ENCODE measurements around the gene AHI1. TPM values are rescaled to one million over a fixed set of nuclear protein-coding genes. Genes with fewer than 3 reads are reported as not detected.
"Not testable (repeated sequence)": the region's sequence is repeated elsewhere in the genome, so short reads cannot be mapped to it uniquely, and the experiment has no call there.

AHI1 gene
- total and polyA plus RNA-seq, 4 donors, result 5.2 to 51.7 (median 23.8) TPM

DNA sequence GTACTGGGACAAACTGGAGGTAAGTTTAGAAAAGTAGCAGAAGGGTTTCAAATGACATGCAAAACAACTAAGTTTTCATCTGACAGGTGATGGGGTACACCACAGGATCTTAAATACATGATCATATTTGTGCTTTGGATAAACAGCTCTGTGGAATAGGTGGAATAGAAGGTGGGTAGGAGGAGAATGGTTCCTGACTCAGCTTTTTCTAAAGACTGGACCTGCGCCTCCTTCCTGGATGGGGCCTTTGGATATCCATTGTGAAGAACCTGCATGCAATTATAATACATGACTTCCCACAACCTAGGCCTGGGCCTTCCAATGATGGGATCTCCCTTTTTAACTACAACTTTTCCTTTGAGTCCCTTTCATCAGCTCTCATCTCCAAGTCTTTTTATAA is 145.9 kb downstream of the AHI1 start:
- Histone ChIP-seq H3K4me1 (ENCODE audit: control insufficient read depth in 5 of 5, insufficient read depth in 5 of 5, low read length in 5 of 5) (no peaks in the 10 kb centered on the region), H3K36me3 (ENCODE audit: control insufficient read depth in 4 of 4, insufficient read depth in 4 of 4, low read length in 4 of 4) (peaks cover 0 to 2% (median 0%) of the 10 kb centered on the region in 4 donors), H3K27me3 (ENCODE audit: control insufficient read depth in 3 of 3, insufficient read depth in 3 of 3, low read length in 2 of 3) (no peaks in the 10 kb centered on the region), H3K9me3 (ENCODE audit: control insufficient read depth in 4 of 4, insufficient read depth in 3 of 4, low read length in 3 of 4) (no peaks in the 10 kb centered on the region), H3K27ac (ENCODE audit: low read depth in 1 of 2, low read length in 1 of 2) (no peak overlapping the region), H3K9ac (ENCODE audit: insufficient read depth in 1 of 2, low read length in 2 of 2) (no peak overlapping the region), H3K4me3 (no peak overlapping the region)
- 91 to 98% methylated on average over 1 of the region's 1 CpG for WGBS, 2 donors
- ATAC-seq (ENCODE audit: insufficient read depth, low FRiP score) (no peak), DNase-seq (no peak)
- TF ChIP-seq CTCF (IDR thresholded peaks at IDR 0.05; ENCODE audit: control extremely low read depth, extremely low read depth), result no peak

GRCh38 chr6:135347887-135348286 is 149.7 kb downstream of the AHI1 start:
- 89 to 94% methylated on average over 4 of the region's 4 CpGs for WGBS, 2 donors
- TF ChIP-seq CTCF (IDR thresholded peaks at IDR 0.05; ENCODE audit: control extremely low read depth, extremely low read depth), result no peak
- Histone ChIP-seq H3K4me1 (ENCODE audit: control insufficient read depth in 5 of 5, insufficient read depth in 5 of 5, low read length in 5 of 5) (no peaks in the 10 kb centered on the region), H3K9ac (ENCODE audit: insufficient read depth in 1 of 2, low read length in 2 of 2) (no peak overlapping the region), H3K4me3 (no peak overlapping the region), H3K27me3 (ENCODE audit: control insufficient read depth in 3 of 3, insufficient read depth in 3 of 3, low read length in 2 of 3) (no peaks in the 10 kb centered on the region), H3K27ac (ENCODE audit: low read depth in 1 of 2, low read length in 1 of 2) (no peak overlapping the region), H3K9me3 (ENCODE audit: control insufficient read depth in 4 of 4, insufficient read depth in 3 of 4, low read length in 3 of 4) (no peaks in the 10 kb centered on the region), H3K36me3 (ENCODE audit: control insufficient read depth in 4 of 4, insufficient read depth in 4 of 4, low read length in 4 of 4) (peaks cover 0 to 2% (median 0%) of the 10 kb centered on the region in 4 donors)
- no peak for ATAC-seq (ENCODE audit: insufficient read depth, low FRiP score)
- no peak for DNase-seq

DNA sequence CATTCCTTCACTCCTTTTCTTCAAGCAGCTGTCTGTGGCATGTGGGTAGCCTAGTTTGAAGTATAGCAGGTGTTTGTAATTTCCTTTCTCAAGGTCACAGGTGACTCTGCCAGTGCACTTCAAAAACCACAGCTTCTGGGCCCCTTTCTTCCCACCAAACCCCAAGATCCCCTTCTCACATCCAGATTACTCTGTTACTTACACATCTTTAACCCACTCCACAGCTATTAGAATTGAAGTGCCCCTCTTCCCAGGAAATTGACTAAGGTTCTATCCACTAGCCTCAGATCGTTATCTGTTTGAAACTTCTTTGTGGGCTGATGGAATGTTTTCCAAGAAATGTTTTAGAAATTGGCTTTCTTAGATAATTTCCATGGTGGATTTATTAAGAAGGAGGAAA is 150.8 kb downstream of the AHI1 start:
- Histone ChIP-seq H3K4me1 (ENCODE audit: control insufficient read depth in 5 of 5, insufficient read depth in 5 of 5, low read length in 5 of 5) (no peaks in the 10 kb centered on the region), H3K9ac (ENCODE audit: insufficient read depth in 1 of 2, low read length in 2 of 2) (no peak overlapping the region), H3K4me3 (no peak overlapping the region), H3K36me3 (ENCODE audit: control insufficient read depth in 4 of 4, insufficient read depth in 4 of 4, low read length in 4 of 4) (peaks cover 0 to 2% (median 0%) of the 10 kb centered on the region in 4 donors), H3K27ac (ENCODE audit: low read depth in 1 of 2, low read length in 1 of 2) (no peak overlapping the region), H3K9me3 (ENCODE audit: control insufficient read depth in 4 of 4, insufficient read depth in 3 of 4, low read length in 3 of 4) (no peaks in the 10 kb centered on the region), H3K27me3 (ENCODE audit: control insufficient read depth in 3 of 3, insufficient read depth in 3 of 3, low read length in 2 of 3) (no peaks in the 10 kb centered on the region)
- TF ChIP-seq CTCF (IDR thresholded peaks at IDR 0.05; ENCODE audit: control extremely low read depth, extremely low read depth), result no peak
- DNase-seq (no peak), ATAC-seq (ENCODE audit: insufficient read depth, low FRiP score) (no peak)
- WGBS, 2 donors, result 61 to 75% methylated on average over 1 of the region's 1 CpG

DNA sequence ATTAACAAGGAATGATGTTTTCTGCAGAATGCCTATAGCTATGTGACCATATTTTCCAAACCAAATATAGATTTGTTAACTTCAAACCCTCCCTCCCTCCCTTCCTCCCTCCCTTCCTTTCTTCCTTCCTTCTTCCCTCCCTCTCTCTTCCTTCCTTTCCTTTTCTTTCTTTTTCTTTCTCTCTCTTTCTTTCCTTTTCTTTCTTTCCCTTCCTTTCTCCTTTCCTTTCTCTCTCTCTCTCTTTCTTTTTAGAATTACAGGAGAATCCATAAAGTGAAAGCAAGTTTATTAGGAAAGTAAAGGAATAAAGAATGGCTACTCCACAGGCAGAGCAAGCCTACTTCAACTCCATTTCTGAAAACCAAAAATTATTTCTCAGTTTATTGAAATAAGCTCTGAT is 153.0 kb downstream of the AHI1 start:
- Histone ChIP-seq H3K4me1 (ENCODE audit: control insufficient read depth in 5 of 5, insufficient read depth in 5 of 5, low read length in 5 of 5) (no peaks in the 10 kb centered on the region), H3K4me3 (no peak overlapping the region), H3K36me3 (ENCODE audit: control insufficient read depth in 4 of 4, insufficient read depth in 4 of 4, low read length in 4 of 4) (no peaks in the 10 kb centered on the region), H3K9me3 (ENCODE audit: control insufficient read depth in 4 of 4, insufficient read depth in 3 of 4, low read length in 3 of 4) (no peaks in the 10 kb centered on the region), H3K9ac (ENCODE audit: insufficient read depth in 1 of 2, low read length in 2 of 2) (no peak overlapping the region), H3K27ac (ENCODE audit: low read depth in 1 of 2, low read length in 1 of 2) (no peak overlapping the region), H3K27me3 (ENCODE audit: control insufficient read depth in 3 of 3, insufficient read depth in 3 of 3, low read length in 2 of 3) (no peaks in the 10 kb centered on the region)
- no peak for TF ChIP-seq CTCF (IDR thresholded peaks at IDR 0.05; ENCODE audit: control extremely low read depth, extremely low read depth)
- ATAC-seq (ENCODE audit: insufficient read depth, low FRiP score), result no peak
- no peak for DNase-seq

- WGBS, 2 donors, result 93 to 97% methylated on average over 8 of the region's 8 CpGs
- not testable (repeated sequence) for H3K27ac ChIP-seq (ENCODE audit: low read depth in 1 of 2, low read length in 1 of 2); H3K27me3 ChIP-seq (ENCODE audit: control insufficient read depth in 3 of 3, insufficient read depth in 3 of 3, low read length in 2 of 3); H3K4me1 ChIP-seq (ENCODE audit: control insufficient read depth in 5 of 5, insufficient read depth in 5 of 5, low read length in 5 of 5); DNase-seq; H3K9me3 ChIP-seq (ENCODE audit: control insufficient read depth in 4 of 4, insufficient read depth in 3 of 4, low read length in 3 of 4); H3K36me3 ChIP-seq (ENCODE audit: control insufficient read depth in 4 of 4, insufficient read depth in 4 of 4, low read length in 4 of 4); H3K4me3 ChIP-seq; H3K9ac ChIP-seq (ENCODE audit: insufficient read depth in 1 of 2, low read length in 2 of 2); ATAC-seq (ENCODE audit: insufficient read depth, low FRiP score)
These were observed 157.6 kb downstream of the AHI1 start for GRCh38 chr6:135339920-135340319.
